Frontal cortex (tissue), 4 donors: ENCODE results near the gene PHLDA1. TPM values are rescaled to one million over a fixed set of nuclear protein-coding genes. Genes with fewer than 3 reads are reported as not detected.

ENCODE experiments used
- DNase-seq, 2 donors: peaks; one replicate each; pipeline ENCODE4 v3.0.0; 2012; ENCODE audit warnings: low spot score in 2 of 2
- FAIRE-seq: peaks from 2 replicates; lab custom pipeline; 2012; peaks lifted over from hg19 to GRCh38; lab: Jason Lieb, UNC
- total RNA-seq: library from RNA; depleted of rRNA; stranded (reverse); fragments of >200 nt; gene quantifications from one replicate; pipeline ENCODE4 v1.2.3, GENCODE V29; 2014
- donor health status: control.
- donor health status: control.
- donor health status: control.

PHLDA1 gene
- 20.0 TPM for total RNA-seq

GRCh38 chr12:76031414-76032042 is at the start of gene PHLDA1:
Gene PHLDA1 (minus strand): TSS chr12:76031776.
- peak; percentile 90 to 92 for DNase-seq
- no peak for FAIRE-seq

- DNase-seq (no peak), FAIRE-seq (no peak)
Measured at GRCh38 chr12:76080729-76081415, 49.3 kb upstream of the PHLDA1 start.

GRCh38 chr12:76080017-76080728 is 48.6 kb upstream of the PHLDA1 start:
- FAIRE-seq (no peak), DNase-seq (no peak)

GRCh38 chr12:76078748-76079147 is 47.2 kb upstream of the PHLDA1 start:
- DNase-seq, result no peak
- FAIRE-seq, result no peak

GRCh38 chr12:76075448-76075847 is 43.9 kb upstream of the PHLDA1 start:
- no peak for FAIRE-seq
- no peak for DNase-seq

- DNase-seq (no peak), FAIRE-seq (no peak)
Measured at GRCh38 chr12:76074701-76075336, 43.2 kb upstream of the PHLDA1 start.

- FAIRE-seq (no peak), DNase-seq (no peak)
Measured at GRCh38 chr12:76073561-76073960, 42.0 kb upstream of the PHLDA1 start.

- FAIRE-seq, result no peak
- no peak for DNase-seq
Measured at GRCh38 chr12:76072568-76072967, 41.0 kb upstream of the PHLDA1 start.

GRCh38 chr12:76069339-76069738 is 37.8 kb upstream of the PHLDA1 start:
- DNase-seq (no peak), FAIRE-seq (no peak)

GRCh38 chr12:76065917-76066316 is 34.3 kb upstream of the PHLDA1 start:
- FAIRE-seq, result no peak
- DNase-seq, result no peak

- no peak for DNase-seq
- FAIRE-seq, result no peak
Measured at GRCh38 chr12:76064904-76065303, 33.3 kb upstream of the PHLDA1 start.

GRCh38 chr12:76060111-76060510 is 28.5 kb upstream of the PHLDA1 start:
- FAIRE-seq, result no peak
- no peak for DNase-seq

- DNase-seq, result no peak
Measured at GRCh38 chr12:76057326-76057725, 25.8 kb upstream of the PHLDA1 start.

GRCh38 chr12:76055393-76055792 is 23.8 kb upstream of the PHLDA1 start:
- no peak for FAIRE-seq
- no peak for DNase-seq

More at GRCh38 chr12:76057326-76057725, 25.8 kb upstream of the PHLDA1 start:
- FAIRE-seq, result no peak

GRCh38 chr12:76049575-76050251 is 18.1 kb upstream of the PHLDA1 start:
- FAIRE-seq (no peak), DNase-seq (no peak)

- DNase-seq (no peak), FAIRE-seq (no peak)
Measured at GRCh38 chr12:76047742-76048141, 16.2 kb upstream of the PHLDA1 start.

- no peak for DNase-seq
Measured at GRCh38 chr12:76047060-76047459, 15.5 kb upstream of the PHLDA1 start.

GRCh38 chr12:76043377-76043776 is 11.8 kb upstream of the PHLDA1 start:
- FAIRE-seq (no peak), DNase-seq (no peak)

More at GRCh38 chr12:76047060-76047459, 15.5 kb upstream of the PHLDA1 start:
- FAIRE-seq, result no peak

GRCh38 chr12:76042147-76042546 is 10.6 kb upstream of the PHLDA1 start:
- FAIRE-seq (no peak), DNase-seq (no peak)

- no peak for FAIRE-seq
Measured at GRCh38 chr12:76041406-76041805, 9.8 kb upstream of the PHLDA1 start.

More at GRCh38 chr12:76041406-76041805, 9.8 kb upstream of the PHLDA1 start:
- DNase-seq, result no peak
